ENCODE results near the gene NAPA. TPM values are rescaled to one million over a fixed set of nuclear protein-coding genes. Genes with fewer than 3 reads are reported as not detected.

NAPA gene
- total and polyA plus RNA-seq, 2 of the 13 experiments (the other 11 are each of a cell fraction or from before 2014, with no cell fraction given): 32.6 to 65.9 TPM

GRCh38 chr19:47521473-47522180, 6.8 kb upstream of the NAPA start:
- H2AFZ ChIP-seq (ENCODE audit: low read length): no peak overlapping the region
- in situ Hi-C loops (cut with HindIII; ENCODE audit: extremely low pct_ligation_motif_present, low pct_unique_long_range_greater_than_20kb) (no loop called here), intact Hi-C loops (cut with micrococcal nuclease; ENCODE audit: unreplicated experiment) (no loop called here)
- peak overlapping the region; percentile 69 for H3K4me2 ChIP-seq (ENCODE audit: low read depth, low read length)
- FAIRE-seq (no peak), ATAC-seq (peak; percentile 76), DNase-seq (ENCODE audit: low spot score) (no peak)
- no peak overlapping the region for H3K27ac ChIP-seq (ENCODE audit: extremely low read length, insufficient read depth, low read length)
- ChIA-PET CTCF (ENCODE audit: low intra/inter-chr PET ratio, low total read pairs) (no interaction called here), POLR2A (interaction anchor here (0.8 to 2.2 kb wide), 4 partner anchors 8 to 127 kb away, joined by 3 to 9 read pairs (median 3); no protein-coding TSS in a partner anchor)
- H3K9ac ChIP-seq (ENCODE audit: insufficient read depth, low read depth, low read length): no peak overlapping the region
- H3K4me3 ChIP-seq (replicated peaks in 1 of 3; ENCODE audit: insufficient read depth in 1 of 3, low read depth in 2 of 3, low read length in 3 of 3): peak overlapping the region in 2 of 3 experiments; percentile 8 to 59; a peak in 2 of 6 replicates
- no peaks in the 10 kb centered on the region for H3K79me2 ChIP-seq (ENCODE audit: insufficient read depth, low read length)
- no peaks in the 10 kb centered on the region for H3K36me3 ChIP-seq (replicated peaks in 1 of 2; ENCODE audit: control insufficient read depth in 1 of 2, insufficient read depth in 2 of 2, low read length in 2 of 2)
- H3K9me3 ChIP-seq (ENCODE audit: low read length): no peaks in the 10 kb centered on the region
- WGBS (ENCODE audit: low lambda C conversion rate): 33% methylated on average over 18 of the region's 20 CpGs
- no TSS peak for BruUV-seq (replicated peaks)
- peaks cover 0 to 20% of the 10 kb centered on the region in 2 experiments; a peak in 2 of 5 replicates for H3K27me3 ChIP-seq (ENCODE audit: control insufficient read depth in 1 of 2, insufficient read depth in 2 of 2, low read length in 2 of 2)
- H3K4me1 ChIP-seq (ENCODE audit: insufficient read depth, low read length): peaks cover 53% of the 10 kb centered on the region
- no peaks in the 10 kb centered on the region for H4K20me1 ChIP-seq (ENCODE audit: insufficient read depth, low read length)
- TF ChIP-seq, protein P1, sequence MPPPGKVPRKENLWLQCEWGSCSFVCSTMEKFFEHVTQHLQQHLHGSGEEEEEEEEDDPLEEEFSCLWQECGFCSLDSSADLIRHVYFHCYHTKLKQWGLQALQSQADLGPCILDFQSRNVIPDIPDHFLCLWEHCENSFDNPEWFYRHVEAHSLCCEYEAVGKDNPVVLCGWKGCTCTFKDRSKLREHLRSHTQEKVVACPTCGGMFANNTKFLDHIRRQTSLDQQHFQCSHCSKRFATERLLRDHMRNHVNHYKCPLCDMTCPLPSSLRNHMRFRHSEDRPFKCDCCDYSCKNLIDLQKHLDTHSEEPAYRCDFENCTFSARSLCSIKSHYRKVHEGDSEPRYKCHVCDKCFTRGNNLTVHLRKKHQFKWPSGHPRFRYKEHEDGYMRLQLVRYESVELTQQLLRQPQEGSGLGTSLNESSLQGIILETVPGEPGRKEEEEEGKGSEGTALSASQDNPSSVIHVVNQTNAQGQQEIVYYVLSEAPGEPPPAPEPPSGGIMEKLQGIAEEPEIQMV (CRISPR knock-in tag; IDR thresholded peaks at IDR 0.05; ENCODE audit: low read depth): no peak
- no peak for TF ChIP-seq RCOR2 (CRISPR knock-in tag; IDR thresholded peaks at IDR 0.05)
- no peak for TF ChIP-seq EED (CRISPR knock-in tag; IDR thresholded peaks at IDR 0.05)
- no peak for TF ChIP-seq EP300 (IDR thresholded peaks at IDR 0.05; ENCODE audit: low read depth in 2 of 2, low read length in 2 of 2)
- no peak for TF ChIP-seq EP300 (CRISPR knock-in tag; IDR thresholded peaks at IDR 0.05; ENCODE audit: borderline replicate concordance)
- TF ChIP-seq RAD21 (CRISPR knock-in tag; IDR thresholded peaks at IDR 0.05): no peak
- TF ChIP-seq MAF1 (CRISPR knock-in tag; IDR thresholded peaks at IDR 0.05; ENCODE audit: borderline replicate concordance): no peak
- TF ChIP-seq, protein P2, sequence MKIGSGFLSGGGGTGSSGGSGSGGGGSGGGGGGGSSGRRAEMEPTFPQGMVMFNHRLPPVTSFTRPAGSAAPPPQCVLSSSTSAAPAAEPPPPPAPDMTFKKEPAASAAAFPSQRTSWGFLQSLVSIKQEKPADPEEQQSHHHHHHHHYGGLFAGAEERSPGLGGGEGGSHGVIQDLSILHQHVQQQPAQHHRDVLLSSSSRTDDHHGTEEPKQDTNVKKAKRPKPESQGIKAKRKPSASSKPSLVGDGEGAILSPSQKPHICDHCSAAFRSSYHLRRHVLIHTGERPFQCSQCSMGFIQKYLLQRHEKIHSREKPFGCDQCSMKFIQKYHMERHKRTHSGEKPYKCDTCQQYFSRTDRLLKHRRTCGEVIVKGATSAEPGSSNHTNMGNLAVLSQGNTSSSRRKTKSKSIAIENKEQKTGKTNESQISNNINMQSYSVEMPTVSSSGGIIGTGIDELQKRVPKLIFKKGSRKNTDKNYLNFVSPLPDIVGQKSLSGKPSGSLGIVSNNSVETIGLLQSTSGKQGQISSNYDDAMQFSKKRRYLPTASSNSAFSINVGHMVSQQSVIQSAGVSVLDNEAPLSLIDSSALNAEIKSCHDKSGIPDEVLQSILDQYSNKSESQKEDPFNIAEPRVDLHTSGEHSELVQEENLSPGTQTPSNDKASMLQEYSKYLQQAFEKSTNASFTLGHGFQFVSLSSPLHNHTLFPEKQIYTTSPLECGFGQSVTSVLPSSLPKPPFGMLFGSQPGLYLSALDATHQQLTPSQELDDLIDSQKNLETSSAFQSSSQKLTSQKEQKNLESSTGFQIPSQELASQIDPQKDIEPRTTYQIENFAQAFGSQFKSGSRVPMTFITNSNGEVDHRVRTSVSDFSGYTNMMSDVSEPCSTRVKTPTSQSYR (CRISPR knock-in tag; IDR thresholded peaks at IDR 0.05; ENCODE audit: borderline replicate concordance): no peak
- no peak for TF ChIP-seq ATM (IDR thresholded peaks at IDR 0.05; ENCODE audit: borderline replicate concordance)
- TF ChIP-seq, protein P3, sequence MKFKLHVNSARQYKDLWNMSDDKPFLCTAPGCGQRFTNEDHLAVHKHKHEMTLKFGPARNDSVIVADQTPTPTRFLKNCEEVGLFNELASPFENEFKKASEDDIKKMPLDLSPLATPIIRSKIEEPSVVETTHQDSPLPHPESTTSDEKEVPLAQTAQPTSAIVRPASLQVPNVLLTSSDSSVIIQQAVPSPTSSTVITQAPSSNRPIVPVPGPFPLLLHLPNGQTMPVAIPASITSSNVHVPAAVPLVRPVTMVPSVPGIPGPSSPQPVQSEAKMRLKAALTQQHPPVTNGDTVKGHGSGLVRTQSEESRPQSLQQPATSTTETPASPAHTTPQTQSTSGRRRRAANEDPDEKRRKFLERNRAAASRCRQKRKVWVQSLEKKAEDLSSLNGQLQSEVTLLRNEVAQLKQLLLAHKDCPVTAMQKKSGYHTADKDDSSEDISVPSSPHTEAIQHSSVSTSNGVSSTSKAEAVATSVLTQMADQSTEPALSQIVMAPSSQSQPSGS (CRISPR knock-in tag; IDR thresholded peaks at IDR 0.05): no peak
